ENCODE results near the gene CDC25B. TPM values are rescaled to one million over a fixed set of nuclear protein-coding genes. Genes with fewer than 3 reads are reported as not detected.

Gene CDC25B
- total and polyA plus RNA-seq, 10 of the 15 experiments (the other 5 are each of a cell fraction or from before 2014, with no cell fraction given), result 4.6 to 58.8 (median 24.6) TPM

GRCh38 chr20:3759316-3759823 lies 36.7 kb upstream of the CDC25B start (continued):
- TF ChIP-seq ZNF622 (IDR thresholded peaks at IDR 0.05), result no peak
- TF ChIP-seq BACH1 (IDR thresholded peaks at IDR 0.05; ENCODE audit: borderline replicate concordance), result no peak

GRCh38 chr20:3759884-3760283 lies 36.2 kb upstream of the CDC25B start:
- H4K20me1 ChIP-seq (ENCODE audit: control insufficient read depth, insufficient read depth), result no peaks in the 10 kb centered on the region
- H3K79me2 ChIP-seq (ENCODE audit: control insufficient read depth, insufficient read depth, low read length), result no peaks in the 10 kb centered on the region
- WGBS (ENCODE audit: insufficient coverage, insufficient replicate concordance, low lambda C conversion rate, missing lambda C conversion rate), result 90% methylated on average over 11 of the region's 11 CpGs
- no peaks in the 10 kb centered on the region for H3K27me3 ChIP-seq (replicated peaks in 1 of 2; ENCODE audit: control insufficient read depth in 2 of 2, insufficient read depth in 2 of 2, low read length in 1 of 2)
- peaks cover 0 to 2% of the 10 kb centered on the region in 2 experiments; a peak in 1 of 4 replicates for H3K36me3 ChIP-seq (ENCODE audit: control insufficient read depth in 2 of 2, insufficient read depth in 2 of 2, low read length in 1 of 2)
- in situ Hi-C loops (cut with MboI) (no loop called here), intact Hi-C loops (cut with micrococcal nuclease; ENCODE audit: unreplicated experiment) (no loop called here)
- ChIA-PET SMC1A (ENCODE audit: uncharacterized antibody, unreplicated experiment) (no interaction called here), RAD21 (ENCODE audit: unreplicated experiment) (interaction anchor here (0.7 kb wide), 1 partner anchor 813 kb away, joined by 3 read pairs; no protein-coding TSS in a partner anchor), CTCF (no interaction called here), POLR2A (no interaction called here)
- no peak overlapping the region for H2AFZ ChIP-seq (ENCODE audit: control insufficient read depth, low read depth, low read length)
- no peak overlapping the region for H3K9ac ChIP-seq (ENCODE audit: control insufficient read depth, insufficient read depth, low read length)
- H3K9me3 ChIP-seq (replicated peaks; ENCODE audit: control insufficient read depth, insufficient read depth, low read length), result no peaks in the 10 kb centered on the region
- ATAC-seq, result no peak
- peaks cover 6% of the 10 kb centered on the region for H3K4me1 ChIP-seq (ENCODE audit: control insufficient read depth, insufficient read depth, low read length)
- no peak overlapping the region for H3K4me2 ChIP-seq (ENCODE audit: control insufficient read depth, insufficient read depth)
- no peak for TF ChIP-seq ZBED1 (IDR thresholded peaks at IDR 0.05; ENCODE audit: borderline replicate concordance)
- TF ChIP-seq CBX5 (IDR thresholded peaks at IDR 0.05; ENCODE audit: low read depth), result no peak
- TF ChIP-seq POLR2A (IDR thresholded peaks at IDR 0.05; ENCODE audit: low read depth, low read length), result no peak
- FAIRE-seq, result no peak
- no peak overlapping the region for H3K4me3 ChIP-seq
- no TSS peak for BruUV-seq (replicated peaks)
- no peak for DNase-seq (ENCODE audit: low read depth, low spot score)
- H3K27ac ChIP-seq (ENCODE audit: control insufficient read depth, insufficient read depth), result no peak overlapping the region

- Histone ChIP-seq H3K79me2 (ENCODE audit: control insufficient read depth, insufficient read depth, low read length) (no peaks in the 10 kb centered on the region), H3K4me3 (no peak overlapping the region), H3K9ac (ENCODE audit: control insufficient read depth, insufficient read depth, low read length) (no peak overlapping the region), H3K9me3 (replicated peaks; ENCODE audit: control insufficient read depth, insufficient read depth, low read length) (no peaks in the 10 kb centered on the region), H3K27me3 (replicated peaks in 1 of 2; ENCODE audit: control insufficient read depth in 2 of 2, insufficient read depth in 2 of 2, low read length in 1 of 2) (no peaks in the 10 kb centered on the region), H3K4me2 (ENCODE audit: control insufficient read depth, insufficient read depth) (no peak overlapping the region), H2AFZ (ENCODE audit: control insufficient read depth, low read depth, low read length) (no peak overlapping the region), H3K27ac (ENCODE audit: control insufficient read depth, insufficient read depth) (no peak overlapping the region), H3K36me3 (ENCODE audit: control insufficient read depth in 2 of 2, insufficient read depth in 2 of 2, low read length in 1 of 2) (peaks cover 0 to 2% of the 10 kb centered on the region in 2 experiments; a peak in 1 of 4 replicates), H4K20me1 (ENCODE audit: control insufficient read depth, insufficient read depth) (no peaks in the 10 kb centered on the region), H3K4me1 (ENCODE audit: control insufficient read depth, insufficient read depth, low read length) (peaks cover 14% of the 10 kb centered on the region)
- POLR2A ChIA-PET, result interaction anchor here (0.7 kb wide), 1 partner anchor 191 kb away, joined by 3 read pairs; no protein-coding TSS in a partner anchor
- DNase-seq (ENCODE audit: low read depth, low spot score), result no peak
- BruUV-seq (replicated peaks), result no TSS peak
- intact Hi-C loops (cut with micrococcal nuclease; ENCODE audit: unreplicated experiment) (no loop called here), in situ Hi-C loops (cut with MboI) (no loop called here)
- 58% methylated on average over 10 of the region's 10 CpGs for WGBS (ENCODE audit: insufficient coverage, insufficient replicate concordance, low lambda C conversion rate, missing lambda C conversion rate)
- TF ChIP-seq SRF (IDR thresholded peaks at IDR 0.05; ENCODE audit: low read depth in 2 of 2, low read length in 2 of 2) (no peak), FOXK2 (IDR thresholded peaks at IDR 0.05) (no peak), CHD2 (IDR thresholded peaks at IDR 0.05; ENCODE audit: borderline replicate concordance, low read depth, low read length) (no peak), SREBF2 (IDR thresholded peaks at IDR 0.05; ENCODE audit: low read length) (no peak)
- RAD21 ChIA-PET (ENCODE audit: unreplicated experiment), result interaction anchor here (0.7 to 0.8 kb wide), 2 partner anchors 812 to 929 kb away, joined by 3 read pairs; no protein-coding TSS in a partner anchor
- FAIRE-seq, result no peak
- CTCF ChIA-PET, result no interaction called here
- ATAC-seq, result peak; percentile 68
- SMC1A ChIA-PET (ENCODE audit: uncharacterized antibody, unreplicated experiment), result no interaction called here
Measured at GRCh38 chr20:3760655-3761348, 35.3 kb upstream of the CDC25B start.

All from GM12878 (cell line).